OCI-LY3 (cell line): ENCODE results near the gene XPO5.

ENCODE experiments used
- H2AFZ ChIP-seq: fragments of 200-600, 300-600 bp; shearing (Covaris generic); 2 replicates; pipeline ENCODE4 v1.6.0; 2014; ENCODE audit warnings: antibody characterized with exemption, low read depth, low read length
- H3K27ac ChIP-seq: fragments of 200-600, 300-600 bp; sonication (generic); 2 replicates; pipeline ENCODE4 v1.5.1; 2014; ENCODE audit warnings: mild to moderate bottlenecking, low read length, moderate library complexity, mixed read lengths
- H3K27me3 ChIP-seq: fragments of 200-600, 300-600 bp; sonication (generic); 2 replicates; pipeline ENCODE4 v1.6.1; 2014; ENCODE audit warnings: low read depth, low read length, mixed read lengths
- H3K36me3 ChIP-seq: fragments of 200-600, 300-600 bp; sonication (generic); replicated peaks from 2 replicates; pipeline ENCODE3; 2014; ENCODE audit warnings: low read depth, low read length, mixed read lengths
- H3K4me1 ChIP-seq: fragments of 300-600, 200-600 bp; sonication (generic); 2 replicates; pipeline ENCODE4 v1.6.1; 2014; ENCODE audit warnings: low read length, mixed read lengths
- H3K4me2 ChIP-seq: fragments of 200-600, 300-600 bp; sonication (generic); 2 replicates; pipeline ENCODE4 v1.6.1; 2014; ENCODE audit warnings: low read length, mixed read lengths
- H3K4me3 ChIP-seq: fragments of 300-600, 200-600 bp; sonication (generic); 2 replicates; pipeline ENCODE4 v1.5.1; 2014; ENCODE audit warnings: antibody characterized with exemption, mild to moderate bottlenecking, low read length, moderate library complexity
- H3K79me2 ChIP-seq: fragments of 300-600, 200-600 bp; shearing (Covaris generic); 2 replicates; pipeline ENCODE4 v1.6.1; 2014; ENCODE audit warnings: mild to moderate bottlenecking, low read length, mixed read lengths
- H3K9ac ChIP-seq: fragments of 300-600, 200-600 bp; shearing (Covaris generic); 2 replicates; pipeline ENCODE4 v1.6.0; 2014; ENCODE audit warnings: mild to moderate bottlenecking, low read length, moderate library complexity
- H3K9me3 ChIP-seq: fragments of 200-600, 300-600 bp; shearing (Covaris generic); 2 replicates; pipeline ENCODE4 v1.6.1; 2014; ENCODE audit warnings: low read length, mixed read lengths; ENCODE audit not compliant: insufficient read depth
- H4K20me1 ChIP-seq: fragments of 200-600, 300-600 bp; sonication (generic); 2 replicates; pipeline ENCODE4 v1.6.1; 2016; ENCODE audit warnings: low read length, mixed read lengths; ENCODE audit not compliant: insufficient read depth
- EZH2phosphoT487 ChIP-seq: fragments of 200-600 bp; shearing (Covaris generic); IDR thresholded peaks from 2 replicates; pipeline ENCODE4 v1.6.1; 2018; ENCODE audit warnings: antibody characterized with exemption, mixed run types, low read depth
- TF ChIP-seq, protein P1 (sequence below): fragments of 200-600, 300-600 bp; sonication (generic); IDR thresholded peaks from 2 replicates; pipeline ENCODE4 v1.5.1; 2014; ENCODE audit warnings: antibody characterized with exemption, low read length, low read depth

The XPO5 gene

GRCh38 chr6:43521836-43522235, 54.0 kb downstream of the XPO5 start:
- Histone ChIP-seq H3K4me3 (no peak overlapping the region), H3K27ac (no peak overlapping the region), H3K36me3 (peaks cover 77% of the 10 kb centered on the region), H4K20me1 (peaks cover 6% of the 10 kb centered on the region; the same call in 1 of the 2 replicates), H3K4me2 (no peak overlapping the region), H3K9ac (no peak overlapping the region), H3K9me3 (no peaks in the 10 kb centered on the region), H3K4me1 (peaks cover 12% of the 10 kb centered on the region), H3K79me2 (peaks cover 32% of the 10 kb centered on the region), H3K27me3 (no peaks in the 10 kb centered on the region), H2AFZ (no peak overlapping the region)
- TF ChIP-seq EZH2phosphoT487: no peak
- TF ChIP-seq, protein P1, sequence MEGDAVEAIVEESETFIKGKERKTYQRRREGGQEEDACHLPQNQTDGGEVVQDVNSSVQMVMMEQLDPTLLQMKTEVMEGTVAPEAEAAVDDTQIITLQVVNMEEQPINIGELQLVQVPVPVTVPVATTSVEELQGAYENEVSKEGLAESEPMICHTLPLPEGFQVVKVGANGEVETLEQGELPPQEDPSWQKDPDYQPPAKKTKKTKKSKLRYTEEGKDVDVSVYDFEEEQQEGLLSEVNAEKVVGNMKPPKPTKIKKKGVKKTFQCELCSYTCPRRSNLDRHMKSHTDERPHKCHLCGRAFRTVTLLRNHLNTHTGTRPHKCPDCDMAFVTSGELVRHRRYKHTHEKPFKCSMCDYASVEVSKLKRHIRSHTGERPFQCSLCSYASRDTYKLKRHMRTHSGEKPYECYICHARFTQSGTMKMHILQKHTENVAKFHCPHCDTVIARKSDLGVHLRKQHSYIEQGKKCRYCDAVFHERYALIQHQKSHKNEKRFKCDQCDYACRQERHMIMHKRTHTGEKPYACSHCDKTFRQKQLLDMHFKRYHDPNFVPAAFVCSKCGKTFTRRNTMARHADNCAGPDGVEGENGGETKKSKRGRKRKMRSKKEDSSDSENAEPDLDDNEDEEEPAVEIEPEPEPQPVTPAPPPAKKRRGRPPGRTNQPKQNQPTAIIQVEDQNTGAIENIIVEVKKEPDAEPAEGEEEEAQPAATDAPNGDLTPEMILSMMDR: no peak

DNA sequence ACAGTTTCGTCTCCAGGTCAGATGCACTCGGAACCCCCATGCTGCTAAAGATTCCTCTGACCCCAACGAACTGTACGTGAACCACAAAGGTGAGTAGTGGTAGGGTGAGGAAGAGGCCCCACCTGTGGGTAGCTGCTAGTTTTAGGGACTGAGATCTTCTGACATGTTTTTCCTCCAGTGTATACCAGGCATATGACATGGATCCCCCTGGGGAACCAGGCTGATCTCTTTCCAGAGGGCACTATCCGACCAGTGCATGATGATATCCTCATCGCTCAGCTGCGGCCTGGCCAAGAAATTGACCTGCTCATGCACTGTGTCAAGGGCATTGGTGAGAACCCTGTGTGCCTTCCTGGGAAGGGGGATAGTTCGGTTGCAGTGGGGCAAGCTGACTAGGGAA, 55.7 kb downstream of the XPO5 start:
- Histone ChIP-seq H3K9ac (no peak overlapping the region), H3K4me3 (no peak overlapping the region), H2AFZ (no peak overlapping the region), H3K36me3 (peaks cover 67% of the 10 kb centered on the region), H3K27ac (no peak overlapping the region), H3K4me2 (no peak overlapping the region), H3K79me2 (peaks cover 48% of the 10 kb centered on the region), H3K27me3 (no peaks in the 10 kb centered on the region), H3K4me1 (peaks cover 16% of the 10 kb centered on the region), H3K9me3 (no peaks in the 10 kb centered on the region), H4K20me1 (peaks cover 6% of the 10 kb centered on the region; the same call in 1 of the 2 replicates)
- no peak for TF ChIP-seq EZH2phosphoT487
- TF ChIP-seq, protein P1: no peak

DNA sequence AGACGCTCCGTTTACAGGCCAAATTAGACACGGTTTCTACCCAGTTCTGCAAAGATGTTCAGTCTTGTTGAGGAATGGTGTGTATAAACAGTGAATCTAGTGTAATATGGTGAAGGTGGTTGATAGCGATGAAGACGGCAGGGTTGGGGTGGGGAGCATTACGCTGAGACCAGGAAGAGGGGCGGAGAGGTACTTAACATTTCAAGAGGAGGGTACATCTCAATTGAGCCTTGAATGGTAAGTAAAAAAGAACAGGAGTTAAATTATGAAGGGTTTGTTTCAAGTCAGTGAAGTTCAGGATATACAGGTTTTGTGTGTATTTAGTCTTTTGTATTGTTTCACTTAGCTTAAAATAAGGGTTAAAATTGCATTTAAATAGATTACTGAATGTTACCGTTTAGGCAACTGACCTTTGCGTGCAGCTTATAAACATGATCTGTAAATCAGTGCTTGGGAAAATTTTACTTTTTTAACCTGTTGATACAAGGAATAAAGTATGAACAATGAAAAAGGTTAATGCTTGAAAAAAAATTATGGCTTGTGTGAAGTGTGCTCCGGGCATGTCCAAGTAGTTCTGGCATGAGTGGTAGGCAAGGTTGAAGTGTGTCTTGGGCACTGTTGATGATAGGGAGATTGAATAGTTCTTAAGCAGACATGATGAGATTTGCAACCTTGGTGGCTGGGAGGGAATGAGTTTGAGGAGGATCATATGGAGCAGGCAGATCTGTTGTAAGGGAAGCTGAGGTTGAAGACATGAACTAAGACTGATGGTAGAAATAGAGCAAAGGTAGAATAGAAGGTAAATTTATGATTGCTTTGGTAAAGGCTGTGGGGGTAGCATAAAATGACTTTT, 58.1 kb downstream of the XPO5 start:
- Histone ChIP-seq H2AFZ (peak overlapping the region; percentile 28; the same call in 1 of the 2 replicates), H3K79me2 (peaks cover 54% of the 10 kb centered on the region), H3K27ac (peak overlapping the region; percentile 54), H3K9me3 (no peaks in the 10 kb centered on the region), H3K27me3 (no peaks in the 10 kb centered on the region), H3K4me2 (peak overlapping the region; percentile 93), H3K4me1 (peaks cover 19% of the 10 kb centered on the region), H3K4me3 (peak overlapping the region; percentile 84), H3K36me3 (peaks cover 58% of the 10 kb centered on the region), H4K20me1 (peaks cover 6% of the 10 kb centered on the region; the same call in 1 of the 2 replicates), H3K9ac (peak overlapping the region; percentile 94)
- no peak for TF ChIP-seq EZH2phosphoT487
- TF ChIP-seq, protein P1: no peak

DNA sequence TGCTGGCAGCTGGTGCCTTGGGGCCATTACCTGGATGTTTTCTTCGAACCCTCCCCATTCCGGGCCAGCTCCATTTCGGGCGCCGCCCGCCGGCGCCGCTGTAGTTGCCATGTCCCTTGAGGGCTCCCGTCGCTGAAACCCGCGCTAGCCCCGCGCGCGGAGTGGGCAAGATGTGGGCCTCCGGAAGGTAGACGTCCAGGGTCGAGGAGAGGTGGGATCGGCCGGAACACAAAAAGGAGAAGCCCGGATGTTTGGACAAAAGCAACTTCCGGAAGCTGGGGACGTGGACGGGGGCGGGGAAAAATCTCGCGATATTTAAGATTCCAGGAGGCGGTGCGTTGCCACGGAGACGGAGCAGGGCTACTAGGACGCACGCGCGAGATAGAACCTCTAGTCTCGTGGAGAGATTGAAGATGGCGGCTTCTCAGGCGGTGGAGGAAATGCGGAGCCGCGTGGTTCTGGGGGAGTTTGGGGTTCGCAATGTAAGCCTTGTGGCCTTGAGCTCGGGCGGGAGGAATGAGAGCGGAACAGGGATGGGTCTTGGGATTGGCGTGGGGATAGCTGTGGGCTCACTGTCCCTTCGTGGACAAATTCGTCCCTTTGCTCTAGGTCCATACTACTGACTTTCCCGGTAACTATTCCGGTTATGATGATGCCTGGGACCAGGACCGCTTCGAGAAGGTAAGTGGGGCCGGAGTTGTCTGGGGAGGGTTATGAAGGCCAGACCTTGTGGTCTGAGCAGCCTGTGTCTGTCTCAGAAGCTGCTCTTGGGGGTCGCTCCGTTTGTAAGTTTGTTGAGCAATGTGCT, 58.9 kb downstream of the XPO5 start, which contains the start of the genes POLR1C and YIPF3:
POLR1C (plus strand) TSS at position 393 of the 808 bp plus-strand sequence; CDS start at position 414, 21 bp downstream.
YIPF3 (minus strand) TSS at position 230 of the 808 bp plus-strand sequence; CDS start at position 111, 119 bp downstream.
- TF ChIP-seq EZH2phosphoT487: no peak
- TF ChIP-seq, protein P1: no peak
- peak within 1 kb of the TSS; percentile 70 for H2AFZ ChIP-seq
- H3K79me2 ChIP-seq: peaks cover 54% of the 10 kb centered on the region
- peak within 1 kb of the TSS; percentile 56 for H3K27ac ChIP-seq
- H3K9ac ChIP-seq: peak within 1 kb of the TSS; percentile 94
- H3K4me2 ChIP-seq: peak within 1 kb of the TSS; percentile 93
- peaks cover 55% of the 10 kb centered on the region for H3K36me3 ChIP-seq
- peak within 1 kb of the TSS; percentile 84 for H3K4me3 ChIP-seq
- H3K4me1 ChIP-seq: peaks cover 19% of the 10 kb centered on the region
- H4K20me1 ChIP-seq: peaks cover 6% of the 10 kb centered on the region; the same call in 1 of the 2 replicates
- H3K27me3 ChIP-seq: no peaks in the 10 kb centered on the region
- H3K9me3 ChIP-seq: no peaks in the 10 kb centered on the region
